ENCODE measurements around the gene PBX2. TPM values are rescaled to one million over a fixed set of nuclear protein-coding genes. Genes with fewer than 3 reads are reported as not detected.
"Not testable (repeated sequence)": the region's sequence is repeated elsewhere in the genome, so short reads cannot be mapped to it uniquely, and the experiment has no call there.

The PBX2 gene
- total RNA-seq, 1 experiment from 2014 or later: 45.4 TPM

GRCh38 chr6:32187725-32188380 is 2.1 kb downstream of the PBX2 start:
- DNase-seq (ENCODE audit: low read depth): not testable (repeated sequence)

GRCh38 chr6:32187009-32187709 is 2.8 kb downstream of the PBX2 start:
- DNase-seq (ENCODE audit: low read depth): no peak

DNA sequence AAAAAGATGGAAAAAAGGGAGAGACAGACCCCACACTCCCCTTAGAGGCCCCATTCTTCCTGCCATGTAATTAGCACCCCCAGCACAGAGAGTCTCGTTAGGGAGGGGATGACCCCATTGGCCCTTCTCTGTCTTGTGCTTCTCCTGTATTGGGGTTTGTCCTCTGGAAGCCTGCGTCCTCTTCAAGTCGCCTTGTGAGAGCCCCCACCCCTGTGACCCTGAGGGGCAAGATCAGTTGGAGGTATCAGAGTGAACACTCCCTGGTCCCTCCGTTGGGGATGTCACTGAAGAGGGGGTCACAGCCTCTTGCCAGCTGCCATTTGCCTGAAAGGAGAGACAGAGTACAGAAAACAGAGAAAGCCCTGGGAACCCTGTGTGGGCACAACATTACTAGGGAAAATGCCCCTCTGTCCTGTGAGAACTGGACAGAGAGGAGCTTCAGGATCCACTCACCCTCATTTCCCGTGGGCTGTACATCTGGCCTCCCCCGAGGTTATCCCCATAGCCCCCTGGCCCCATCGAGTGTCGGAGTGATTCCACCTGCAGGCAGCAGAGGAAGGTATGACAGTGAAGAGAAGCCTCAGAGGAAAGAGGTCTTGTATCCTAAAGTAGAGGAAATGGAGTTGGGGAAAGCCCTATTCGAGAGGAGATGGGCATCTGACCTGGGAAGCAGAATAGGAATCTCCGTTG is 3.7 kb downstream of the PBX2 start:
- DNase-seq (ENCODE audit: low read depth): not testable (repeated sequence)

DNA sequence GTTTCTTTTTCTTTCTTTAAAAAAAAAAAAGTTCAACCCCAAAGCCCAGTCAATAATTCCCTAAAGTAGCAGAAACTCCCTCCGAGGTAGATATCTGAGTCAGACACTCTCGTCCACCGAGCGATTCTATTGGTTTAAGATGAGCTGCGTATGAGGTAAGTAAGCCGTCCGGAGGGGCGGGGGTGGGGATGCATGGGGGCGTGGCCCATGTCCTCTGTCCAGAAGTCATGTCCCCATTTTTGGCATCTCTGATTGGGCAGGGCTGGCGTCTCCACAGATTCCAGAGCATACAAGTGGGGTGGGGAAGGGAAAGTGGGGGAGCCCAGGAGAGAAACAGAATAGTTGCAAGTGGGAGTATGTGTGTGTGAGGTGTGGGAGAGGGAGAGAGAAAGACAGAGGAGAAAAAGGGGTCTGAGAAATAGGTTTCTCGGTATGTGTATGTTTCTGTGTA is 4.3 kb downstream of the PBX2 start:
- DNase-seq (ENCODE audit: low read depth): peak; percentile 86

GRCh38 chr6:32184084-32184640 is 5.8 kb downstream of the PBX2 start, which contains the start of gene AGER:
Gene AGER (minus strand): TSS chr6:32184253. CDS start chr6:32184222, 31 bp downstream.
- no peak for DNase-seq (ENCODE audit: low read depth)

DNA sequence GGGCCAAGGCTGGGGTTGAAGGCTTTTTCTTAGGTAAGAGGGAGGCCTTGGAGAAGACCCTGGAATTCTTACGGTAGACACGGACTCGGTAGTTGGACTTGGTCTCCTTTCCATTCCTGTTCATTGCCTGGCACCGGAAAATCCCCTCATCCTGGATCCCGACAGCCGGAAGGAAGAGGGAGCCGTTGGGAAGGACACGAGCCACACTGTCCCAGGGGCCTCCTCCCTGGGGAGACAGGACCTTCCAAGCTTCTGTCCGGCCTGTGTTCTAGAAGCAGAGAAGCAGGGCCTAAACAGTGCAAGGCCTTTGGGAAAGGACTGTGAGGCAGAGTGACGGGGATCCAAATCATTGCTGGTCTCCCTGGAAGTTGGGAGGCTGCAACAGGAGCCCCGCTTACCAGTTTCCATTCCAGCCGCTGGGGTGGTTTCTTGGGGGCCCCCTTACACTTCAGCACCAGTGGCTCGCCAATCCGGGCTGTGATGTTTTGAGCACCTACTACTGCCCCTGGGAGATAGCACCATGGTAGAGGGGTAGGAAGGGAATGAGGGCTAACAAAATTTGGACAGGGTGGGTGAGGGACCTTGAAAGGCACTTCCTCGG is 6.4 kb downstream of the PBX2 start:
- no peak for DNase-seq (ENCODE audit: low read depth)

- no peak for DNase-seq (ENCODE audit: low read depth)
Measured at GRCh38 chr6:32183030-32183429, 7.0 kb downstream of the PBX2 start.

GRCh38 chr6:32182555-32182981 is 7.4 kb downstream of the PBX2 start:
- no peak for DNase-seq (ENCODE audit: low read depth)

DNA sequence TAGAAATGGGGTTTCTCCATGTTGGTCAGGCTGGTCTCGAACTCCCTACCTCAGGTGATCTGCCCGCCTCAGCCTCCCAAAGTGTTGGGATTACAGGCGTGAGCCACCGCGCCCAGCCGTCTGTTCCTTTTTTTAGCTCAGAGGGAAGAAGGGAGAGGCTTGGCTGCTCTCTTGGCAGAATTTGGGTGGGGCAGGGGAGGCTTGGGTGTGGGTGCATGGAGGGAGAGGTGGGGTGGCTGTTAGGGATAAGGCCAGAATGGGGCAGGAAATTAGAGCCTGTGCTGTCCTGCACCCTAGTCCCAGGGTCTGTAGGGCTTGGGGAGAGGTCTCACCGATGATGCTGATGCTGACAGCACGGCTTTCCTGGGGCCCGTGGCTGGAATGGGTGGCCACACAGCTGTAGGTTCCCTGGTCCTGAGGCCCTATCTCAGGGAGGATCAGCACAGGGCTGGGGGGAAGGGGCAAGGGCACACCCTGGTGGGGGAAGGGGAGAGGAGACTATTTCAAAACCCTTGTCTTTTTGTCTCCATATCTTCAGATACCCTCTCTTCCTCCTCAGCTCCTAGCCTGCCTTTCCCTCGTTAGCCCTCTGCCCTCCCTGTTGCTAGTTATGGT is 8.0 kb downstream of the PBX2 start:
- DNase-seq (ENCODE audit: low read depth): no peak

DNA sequence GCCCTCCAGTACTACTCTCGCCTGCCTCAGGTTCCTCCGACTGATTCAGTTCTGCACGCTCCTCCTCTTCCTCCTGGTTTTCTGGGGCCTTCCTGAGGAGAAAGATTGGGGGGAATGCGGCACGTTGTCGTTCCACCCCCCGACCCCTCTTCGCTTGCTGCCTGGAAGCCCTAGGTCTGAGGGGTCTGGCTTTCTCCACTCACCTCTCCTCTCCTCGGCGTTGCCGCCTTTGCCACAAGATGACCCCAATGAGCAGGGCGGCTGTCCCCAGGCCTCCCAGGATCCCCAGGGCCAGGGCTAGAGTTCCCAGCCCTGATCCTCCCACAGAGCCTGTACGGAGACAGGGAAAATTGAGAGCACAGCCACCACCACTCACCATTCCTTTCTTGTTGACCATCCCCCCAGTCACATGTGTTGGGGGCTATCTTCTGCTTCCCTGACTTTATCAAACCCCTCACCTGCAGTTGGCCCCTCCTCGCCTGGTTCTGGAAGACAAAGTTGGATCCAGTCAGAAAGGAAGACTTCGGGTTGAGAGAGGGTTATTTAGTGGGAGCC is 8.8 kb downstream of the PBX2 start:
- no peak for DNase-seq (ENCODE audit: low read depth)

DNA sequence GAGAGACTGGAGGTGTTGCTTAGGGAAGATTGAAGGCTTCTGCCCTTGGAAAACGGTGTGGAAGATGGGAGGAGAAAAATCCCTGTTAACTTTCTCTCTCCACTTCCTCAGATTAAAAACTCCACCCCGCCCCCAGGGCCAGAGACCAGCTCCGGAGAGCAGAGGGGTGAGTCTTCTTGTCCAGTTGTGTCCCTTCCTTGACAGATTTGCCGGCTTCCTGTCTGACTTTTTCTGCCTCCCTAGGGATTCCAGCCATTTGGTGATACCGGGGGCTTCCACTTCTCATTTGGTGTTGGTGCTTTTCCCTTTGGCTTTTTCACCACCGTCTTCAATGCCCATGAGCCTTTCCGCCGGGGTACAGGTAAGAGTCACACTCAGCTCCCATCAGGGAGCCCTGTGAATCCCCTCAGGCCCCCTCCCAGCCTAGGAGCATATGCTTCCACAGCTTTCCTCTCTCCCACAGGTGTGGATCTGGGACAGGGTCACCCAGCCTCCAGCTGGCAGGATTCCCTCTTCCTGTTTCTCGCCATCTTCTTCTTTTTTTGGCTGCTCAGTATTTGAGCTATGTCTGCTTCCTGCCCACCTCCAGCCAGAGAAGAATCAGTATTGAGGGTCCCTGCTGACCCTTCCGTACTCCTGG is 10.1 kb downstream of the PBX2 start:
- DNase-seq (ENCODE audit: low read depth): no peak

DNA sequence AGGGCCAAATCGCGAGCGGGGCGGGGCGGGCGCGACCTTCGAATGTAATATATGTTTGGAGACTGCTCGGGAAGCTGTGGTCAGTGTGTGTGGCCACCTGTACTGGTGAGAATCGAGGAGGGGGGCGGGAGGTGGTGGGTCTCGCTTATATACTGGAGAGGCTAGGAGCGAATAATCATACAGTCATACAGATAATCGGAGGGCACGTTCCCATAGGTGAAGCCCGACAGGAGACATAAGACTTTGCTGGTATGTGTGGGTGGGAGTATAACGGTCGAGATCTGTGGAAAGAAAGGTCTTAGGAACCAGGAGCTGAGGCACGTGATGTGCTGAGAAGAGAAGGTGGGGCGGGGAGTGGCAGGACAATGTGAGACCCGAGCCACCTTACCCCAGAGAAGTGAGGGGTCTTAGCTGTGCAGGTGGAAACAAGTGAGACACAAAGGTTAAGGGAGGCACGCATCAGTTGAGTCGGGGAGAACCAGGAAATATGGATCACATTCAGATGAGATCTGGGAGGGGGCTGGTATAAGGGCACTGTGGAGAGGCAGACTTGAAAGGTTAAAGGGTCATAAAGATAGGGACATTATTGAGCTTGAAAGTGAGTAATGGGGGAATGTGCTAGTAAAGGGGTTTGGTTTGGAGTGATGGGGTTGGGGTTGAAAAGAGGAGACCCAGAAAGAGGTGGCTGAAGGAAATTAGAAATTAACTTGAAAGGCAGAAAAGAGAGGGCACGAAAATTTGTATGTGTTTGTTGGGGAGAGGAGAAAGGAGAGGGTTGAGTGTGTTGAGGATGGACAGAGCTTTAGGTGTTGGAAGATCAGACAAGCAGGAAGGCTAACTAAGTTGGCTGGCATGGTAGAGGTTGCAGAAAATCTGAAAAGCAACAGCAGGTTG is 11.2 kb downstream of the PBX2 start:
- DNase-seq (ENCODE audit: low read depth): no peak

DNA sequence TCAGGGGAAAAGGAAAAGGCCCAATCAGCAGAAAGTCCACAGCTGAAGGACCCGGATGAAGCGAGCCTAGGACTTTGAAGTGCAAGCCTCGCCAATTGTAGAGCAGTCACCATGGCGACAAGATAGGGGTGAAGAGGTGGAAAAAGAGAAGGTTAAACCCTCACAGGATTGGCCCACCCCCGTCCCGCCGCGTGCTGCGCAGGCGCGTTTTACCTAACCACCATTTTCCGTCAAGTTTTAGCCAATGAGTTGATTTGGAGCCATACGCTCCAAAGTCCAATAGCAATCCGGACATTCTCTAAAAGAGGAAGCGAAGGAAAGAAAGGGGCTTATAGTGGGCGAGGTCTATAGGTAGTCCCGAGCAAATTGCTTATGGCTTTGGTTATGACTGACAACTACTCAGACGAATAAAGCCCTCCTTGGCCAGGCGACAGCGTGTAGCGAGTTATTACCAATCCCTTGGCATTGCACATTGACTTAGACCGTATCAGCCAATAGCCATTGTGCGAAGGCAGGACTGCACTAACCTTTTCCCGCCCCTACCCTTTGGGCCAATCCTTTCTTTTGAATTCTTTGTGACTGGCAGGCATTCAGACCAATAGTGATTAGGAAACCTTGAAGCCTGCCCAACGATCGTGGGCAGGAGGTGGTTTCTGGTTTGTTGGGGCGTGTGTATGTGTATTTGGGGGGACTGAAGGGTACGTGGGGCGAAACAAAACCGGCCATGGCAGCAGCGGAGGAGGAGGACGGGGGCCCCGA is 12.0 kb downstream of the PBX2 start, which contains the start of gene RNF5:
RNF5 (plus strand) TSS at position 618 of the 759 bp plus-strand sequence; CDS start at position 725, 107 bp downstream.
- DNase-seq (ENCODE audit: low read depth): peak; percentile 100

DNA sequence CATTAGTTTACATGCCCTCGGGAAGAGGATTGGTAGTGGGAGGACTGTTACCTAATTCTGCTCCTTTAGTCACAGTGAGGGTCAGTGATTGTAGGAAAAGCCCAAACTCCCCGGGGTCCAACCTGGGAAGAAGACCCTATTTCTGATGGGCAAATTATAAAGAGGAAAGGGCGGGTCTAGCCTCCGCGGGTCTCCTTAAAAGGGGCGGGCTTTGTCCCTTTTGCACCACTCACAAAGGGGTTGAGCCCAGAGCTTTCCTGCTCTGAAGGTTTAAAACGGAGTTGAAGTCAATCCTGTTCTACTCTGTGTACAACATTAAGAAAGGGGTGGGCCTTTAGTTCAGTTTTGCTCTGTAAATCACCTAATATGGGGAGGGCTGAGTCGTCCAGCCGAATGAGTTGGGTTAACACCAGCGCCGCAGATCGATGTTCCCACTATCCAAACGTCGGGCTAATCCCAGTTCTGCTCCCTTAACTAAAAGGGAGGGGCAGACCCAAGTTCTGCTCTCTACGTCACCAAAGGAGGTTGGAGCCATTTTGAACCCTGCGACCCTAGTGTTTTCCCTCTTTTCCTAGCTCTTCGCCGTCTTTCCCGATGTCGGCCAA is 12.7 kb downstream of the PBX2 start:
- DNase-seq (ENCODE audit: low read depth): peak; percentile 63

DNA sequence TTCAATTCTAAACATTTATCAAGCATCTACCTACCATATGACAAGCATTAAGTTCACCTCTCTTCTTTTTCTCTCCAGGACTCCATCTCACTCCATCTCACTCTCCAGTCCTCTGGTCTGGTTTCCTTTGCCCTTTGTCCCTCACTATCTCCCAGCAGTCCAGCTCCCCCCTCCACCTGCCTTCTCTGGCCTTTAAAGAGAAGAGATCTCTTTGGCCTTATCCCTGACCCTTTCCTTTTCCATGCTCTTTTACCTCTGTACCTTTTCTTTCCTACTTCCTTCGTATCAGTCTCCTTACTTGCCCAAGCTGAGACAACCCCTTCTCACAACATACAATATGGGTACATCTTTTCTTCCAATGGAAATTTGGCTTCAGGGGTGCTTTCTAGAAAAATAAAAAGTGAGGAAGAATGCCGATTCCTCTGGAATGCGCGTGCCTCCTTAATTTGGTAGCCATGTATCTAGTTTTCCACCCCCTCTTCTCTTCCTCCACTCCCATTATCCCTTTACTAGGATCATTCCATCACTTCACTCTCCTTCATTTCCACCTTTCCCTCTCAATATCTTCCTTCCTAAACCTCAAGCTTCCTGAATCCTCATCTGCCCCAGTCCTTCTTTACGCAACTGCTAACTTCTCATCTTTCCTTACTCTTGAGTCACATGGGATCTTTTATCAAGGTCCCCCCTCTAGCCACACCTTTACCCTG is 13.4 kb downstream of the PBX2 start:
- peak; percentile 61 for DNase-seq (ENCODE audit: low read depth)

- peak; percentile 98 for DNase-seq (ENCODE audit: low read depth)
Measured at GRCh38 chr6:32175711-32176475, 14.1 kb downstream of the PBX2 start, which contains the start of gene AGPAT1. Gene AGPAT1 (minus strand): TSS chr6:32176084. CDS start chr6:32171496, 4,588 bp downstream.

- DNase-seq (ENCODE audit: low read depth): no peak
Measured at GRCh38 chr6:32175322-32175710, 14.7 kb downstream of the PBX2 start.

All from Daoy (cell line).